ENCODE measurements around the gene ESPN.

- TF ChIP-seq CTCF (IDR thresholded peaks at IDR 0.05; ENCODE audit: low read depth, low read length) (no peak), POLR2A (IDR thresholded peaks at IDR 0.05; ENCODE audit: extremely low read depth, insufficient read length) (no peak), MYC (IDR thresholded peaks at IDR 0.05; ENCODE audit: low read depth, low read length) (no peak), MAX (IDR thresholded peaks at IDR 0.05; ENCODE audit: low read depth, low read length) (no peak)
Observed at GRCh38 chr1:6489383-6489765, 64.8 kb downstream of the ESPN start.
